K562 (cell line): ENCODE results near the gene NUP98. TPM values are rescaled to one million over a fixed set of nuclear protein-coding genes. Genes with fewer than 3 reads are reported as not detected.
A peak's percentile ranks its signal among the peaks of the same experiment; 100 is the strongest.

ENCODE experiments used
- CLOCK ChIP-seq: fragments of 250-450 bp; sonication (Bioruptor Pico); IDR thresholded peaks from 2 replicates; pipeline ENCODE4 v1.4.0; 2020; ENCODE audit warnings: mild to moderate bottlenecking, moderate library complexity, borderline replicate concordance
- CREB1 ChIP-seq, 2 experiments: sonication (generic) in 1 of 2; formaldehyde crosslinking in 1 of 2; IDR thresholded peaks; 2 replicates each; pipeline versions ENCODE4 v1.6.1 to v1.8.0; 2012 to 2022; ENCODE audit warnings: inconsistent platforms in 1 of 2, mild to moderate bottlenecking in 1 of 2, missing genetic modification reagents in 1 of 2, moderate library complexity in 1 of 2
- DNMT1 ChIP-seq: fragments of 450-650 bp; IDR thresholded peaks from 2 replicates; pipeline ENCODE4 v1.6.1; 2016; ENCODE audit warnings: antibody characterized with exemption, mild to moderate bottlenecking
- E2F3 ChIP-seq: fragments of 250-450 bp; sonication (Bioruptor Pico); IDR thresholded peaks from 2 replicates; pipeline ENCODE4 v1.4.0; 2020; ENCODE audit warnings: mild to moderate bottlenecking
- HIVEP1 ChIP-seq: fragments of 250-450 bp; sonication (Bioruptor Pico); IDR thresholded peaks from 2 replicates; pipeline ENCODE4 v1.4.0; 2020; ENCODE audit warnings: mild to moderate bottlenecking
- HSF4 ChIP-seq: fragments of 250-450 bp; sonication (Bioruptor Pico); IDR thresholded peaks from 2 replicates; pipeline ENCODE4 v2.1.2; 2022; ENCODE audit warnings: mild to moderate bottlenecking, moderate library complexity, borderline replicate concordance
- JUNB ChIP-seq: fragments of 450-650 bp; formaldehyde crosslinking; conservative IDR thresholded peaks from 2 replicates; pipeline ENCODE4 v1.4.0; 2020; ENCODE audit warnings: mild to moderate bottlenecking
- KDM4B ChIP-seq, 2 experiments: fragments of 450-650 bp in 1 of 2; sonication (generic) in 1 of 2; IDR thresholded peaks; 2 replicates each; pipeline ENCODE4 v1.6.1; 2016 to 2017; ENCODE audit warnings: borderline replicate concordance in 2 of 2, antibody characterized with exemption in 1 of 2, low read depth in 1 of 2, mild to moderate bottlenecking in 1 of 2
- POLR2G ChIP-seq: fragments of 200-400 bp; formaldehyde crosslinking; IDR thresholded peaks from 2 replicates; pipeline ENCODE4 v1.6.1; 2017; ENCODE audit warnings: low read depth, mild to moderate bottlenecking, antibody characterized with exemption, low read length, moderate library complexity
- SMAD2 ChIP-seq: fragments of 150-350 bp; IDR thresholded peaks from 2 replicates; pipeline ENCODE4 v1.6.1; 2014; ENCODE audit warnings: low read depth, mild to moderate bottlenecking, low read length
- SRSF7 ChIP-seq: fragments of 200-400 bp; formaldehyde crosslinking; optimal IDR thresholded peaks from 2 replicates; pipeline ENCODE3; 2017; ENCODE audit warnings: mild to moderate bottlenecking, low read depth, low read length
- TAF1 ChIP-seq: IDR thresholded peaks from 2 replicates; pipeline ENCODE4 v1.6.1; 2011; ENCODE audit warnings: mild to moderate bottlenecking, low read length, moderate library complexity; ENCODE audit not compliant: insufficient read depth, control insufficient read depth, severe bottlenecking; ENCODE audit errors: extremely low read depth
- TCF7L2 ChIP-seq: fragments of 150-350 bp; IDR thresholded peaks from 2 replicates; pipeline ENCODE4 v1.6.1; 2016; ENCODE audit warnings: low read depth, mild to moderate bottlenecking, low read length, moderate library complexity
- TSHZ1 ChIP-seq: fragments of 250-450 bp; sonication (Bioruptor Pico); IDR thresholded peaks from 2 replicates; pipeline ENCODE4 v1.4.0; 2020; ENCODE audit warnings: mild to moderate bottlenecking, moderate library complexity
- XRCC3 ChIP-seq: fragments of 450-650 bp; IDR thresholded peaks from 2 replicates; pipeline ENCODE4 v1.6.1; 2017; ENCODE audit warnings: mild to moderate bottlenecking, moderate library complexity
- ZNF41 ChIP-seq: fragments of 250-450 bp; sonication (Bioruptor Pico); conservative IDR thresholded peaks from 2 replicates; pipeline ENCODE4 v1.4.0; 2020; ENCODE audit warnings: mild to moderate bottlenecking
- ZNF444 ChIP-seq: fragments of 250-450 bp; sonication (Bioruptor Pico); IDR thresholded peaks from 2 replicates; pipeline ENCODE4 v1.4.0; 2020; ENCODE audit warnings: mild to moderate bottlenecking, moderate library complexity
- ZNF449 ChIP-seq: fragments of 250-450 bp; sonication (Bioruptor Pico); IDR thresholded peaks from 2 replicates; pipeline ENCODE4 v1.8.0; 2022; ENCODE audit warnings: moderate library complexity, mild to moderate bottlenecking, inconsistent platforms
- ZNF740 ChIP-seq, 3 experiments: fragments of 200-800 bp in 1 of 3; sonication (Bioruptor generic) in 1 of 3; sonication (generic) in 1 of 3; formaldehyde crosslinking in 1 of 3; IDR thresholded peaks; 2 replicates each; pipeline versions ENCODE4 v1.6.1 to v1.8.0; 2016 to 2022; ENCODE audit warnings: mild to moderate bottlenecking in 2 of 3, missing compliant biosample characterization in 2 of 3, missing genetic modification characterization in 2 of 3, missing genetic modification reagents in 1 of 3
- polyA plus RNA-seq, 8 experiments: library from polyadenylated mRNA; depleted of rRNA in 4 of 8; stranded (reverse) in 5 of 8; unstranded in 3 of 8; fragments of >200 nt; fragmentation: Nextera tagmentation in 2 of 8; fragmentation: Illumina TruSeq in 1 of 8; extraction: Ambion mirVana in 2 of 8; extraction: Trizol in 1 of 8; gene quantifications; 2 replicates each; pipeline versions ENCODE4 v1.2.1 to v1.2.3, GENCODE V29; 2011 to 2014; ENCODE audit warnings: inconsistent platforms in 1 of 8, missing spikeins in 1 of 8
- total RNA-seq, 7 experiments: library from RNA; depleted of rRNA in 6 of 7; stranded (reverse); fragments of >200 nt in 6 of 7; fragmentation: Illumina TruSeq in 2 of 7; extraction: Trizol in 2 of 7; gene quantifications; 2 replicates each; pipeline versions ENCODE4 v1.2.1 to v1.2.3, GENCODE V29; 2011 to 2021; ENCODE audit warnings: low replicate concordance in 1 of 7

Gene NUP98
- total and polyA plus RNA-seq, 9 of the 15 experiments (the other 6 are each of a cell fraction or from before 2014, with no cell fraction given), result 45.1 to 196 (median 130) TPM

GRCh38 chr11:3836903-3837302 lies 39.5 kb upstream of the NUP98 start (continued):
- no peak for TF ChIP-seq TSHZ1 (CRISPR knock-in tag)
- peak; percentile 72; the same call in 1 of the 2 replicates for TF ChIP-seq ZNF41 (CRISPR knock-in tag)
- TF ChIP-seq XRCC3, result no peak
- TF ChIP-seq E2F3 (CRISPR knock-in tag), result no peak
- no peak for TF ChIP-seq TAF1
- no peak for TF ChIP-seq ZNF444
- no peak for TF ChIP-seq SMAD2
- TF ChIP-seq POLR2G, result 0 out of 2 replicates have a peak, but pooled peaks have one; percentile 43
- TF ChIP-seq CLOCK (CRISPR knock-in tag), result no peak
- TF ChIP-seq HSF4 (CRISPR knock-in tag), result no peak
- TF ChIP-seq ZNF449 (CRISPR knock-in tag), result no peak
- no peak for TF ChIP-seq TCF7L2
- TF ChIP-seq KDM4B (IDR thresholded peaks at IDR 0.05; ENCODE audit: borderline replicate concordance in 2 of 2, low read depth in 1 of 2), result no peak
- TF ChIP-seq DNMT1, result no peak
- TF ChIP-seq CREB1 (IDR thresholded peaks at IDR 0.05), result no peak
- TF ChIP-seq CREB1 (CRISPR knock-in tag; IDR thresholded peaks at IDR 0.05), result no peak
- no peak for TF ChIP-seq SRSF7
- TF ChIP-seq ZNF740 (CRISPR knock-in tag; IDR thresholded peaks at IDR 0.05), result no peak
- TF ChIP-seq ZNF740 (tag; IDR thresholded peaks at IDR 0.05), result 0 out of 4 replicates have a peak, but pooled peaks of 1 of the 2 experiments have one; percentile 13
- no peak for TF ChIP-seq JUNB (CRISPR knock-in tag)
- no peak for TF ChIP-seq HIVEP1 (CRISPR knock-in tag)
